GM18907 (cell line): ENCODE data around the gene MAP2K1.
"Not testable (repeated sequence)": the region's sequence is repeated elsewhere in the genome, so short reads cannot be mapped to it uniquely, and the experiment has no call there.

Source experiments
- ATAC-seq: cut with Tn5 transposase; IDR thresholded peaks from one replicate; pipeline ENCODE4 v1.9.1; 2021; ENCODE audit warnings: mild to moderate bottlenecking, moderate library complexity; ENCODE audit not compliant: unreplicated experiment

MAP2K1 gene

DNA sequence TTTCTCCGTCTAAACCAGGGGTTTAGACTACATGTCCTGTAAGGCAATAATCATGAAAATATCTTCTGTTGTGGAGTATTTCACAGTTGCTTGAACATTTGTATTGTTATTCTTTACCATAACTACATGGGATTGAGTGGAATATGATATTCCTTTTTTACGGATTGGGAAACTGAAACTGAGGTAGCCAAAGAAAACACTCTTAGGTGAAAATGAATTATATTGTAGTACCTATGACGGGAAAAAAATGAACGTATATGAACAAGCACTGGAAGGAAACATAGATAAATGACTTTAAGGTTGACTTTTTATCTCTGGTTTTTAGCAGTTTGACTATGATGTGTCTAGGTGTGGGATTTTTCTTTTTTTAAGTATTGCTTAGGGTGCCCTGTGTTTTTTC lies 35.6 kb downstream of the MAP2K1 start:
- no peak for ATAC-seq

- ATAC-seq = no peak
These were observed 36.4 kb downstream of the MAP2K1 start for GRCh38 chr15:66423149-66423548.

DNA sequence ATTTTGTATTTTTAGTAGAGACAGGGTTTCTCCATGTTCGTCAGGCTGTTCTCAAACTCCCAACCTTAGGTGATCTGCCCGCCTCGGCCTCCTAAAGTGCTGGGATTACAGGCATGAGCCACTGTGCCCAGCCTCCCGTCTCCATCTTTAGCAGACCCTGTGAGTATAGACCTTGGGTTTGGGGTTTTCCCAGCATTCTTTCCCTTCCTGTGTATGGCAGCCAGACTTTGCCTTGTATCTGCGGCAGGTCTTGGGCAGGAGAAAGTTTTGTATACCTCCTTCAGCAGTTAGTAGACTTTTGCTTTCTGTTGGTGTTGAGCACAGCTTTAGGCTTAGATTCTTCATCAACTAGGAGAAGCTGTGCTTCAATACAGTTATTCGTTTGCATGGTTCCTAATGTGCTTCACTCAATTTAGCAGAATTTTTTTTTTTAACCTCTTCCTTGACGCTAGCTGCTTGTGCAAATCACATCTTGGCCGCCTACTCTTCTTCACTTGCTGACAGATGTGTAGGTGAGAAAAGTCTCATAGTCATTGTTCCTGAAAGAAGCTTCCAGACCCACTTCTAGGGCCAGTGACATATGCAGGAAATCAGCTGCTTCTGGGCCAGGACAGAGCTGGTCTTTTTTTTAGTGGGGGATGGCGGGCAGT lies 38.4 kb downstream of the MAP2K1 start:
- ATAC-seq = no peak

- ATAC-seq = no peak
These were observed 39.1 kb downstream of the MAP2K1 start for GRCh38 chr15:66425837-66426236.

GRCh38 chr15:66429117-66429516 lies 42.4 kb downstream of the MAP2K1 start:
- ATAC-seq = no peak

DNA sequence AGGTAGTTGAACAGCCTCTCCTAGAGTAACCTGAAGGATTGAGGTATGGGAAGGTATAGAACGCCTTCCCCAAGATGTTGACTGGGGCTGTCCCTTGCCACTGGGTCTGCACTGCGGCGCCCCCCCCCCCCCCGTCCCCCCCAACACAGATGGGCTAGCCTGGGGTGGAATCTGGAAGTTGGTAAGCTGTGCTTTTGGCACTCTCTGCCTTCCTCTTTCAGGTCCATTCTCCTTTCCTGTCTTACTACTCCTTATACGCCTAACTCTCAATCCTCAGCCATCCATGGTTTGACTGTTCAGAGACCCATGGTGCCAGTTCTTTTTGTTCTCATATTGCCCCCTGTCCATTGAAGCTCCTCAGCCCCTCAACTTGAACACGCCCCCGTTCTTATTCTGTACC lies 42.8 kb downstream of the MAP2K1 start:
- ATAC-seq = no peak

DNA sequence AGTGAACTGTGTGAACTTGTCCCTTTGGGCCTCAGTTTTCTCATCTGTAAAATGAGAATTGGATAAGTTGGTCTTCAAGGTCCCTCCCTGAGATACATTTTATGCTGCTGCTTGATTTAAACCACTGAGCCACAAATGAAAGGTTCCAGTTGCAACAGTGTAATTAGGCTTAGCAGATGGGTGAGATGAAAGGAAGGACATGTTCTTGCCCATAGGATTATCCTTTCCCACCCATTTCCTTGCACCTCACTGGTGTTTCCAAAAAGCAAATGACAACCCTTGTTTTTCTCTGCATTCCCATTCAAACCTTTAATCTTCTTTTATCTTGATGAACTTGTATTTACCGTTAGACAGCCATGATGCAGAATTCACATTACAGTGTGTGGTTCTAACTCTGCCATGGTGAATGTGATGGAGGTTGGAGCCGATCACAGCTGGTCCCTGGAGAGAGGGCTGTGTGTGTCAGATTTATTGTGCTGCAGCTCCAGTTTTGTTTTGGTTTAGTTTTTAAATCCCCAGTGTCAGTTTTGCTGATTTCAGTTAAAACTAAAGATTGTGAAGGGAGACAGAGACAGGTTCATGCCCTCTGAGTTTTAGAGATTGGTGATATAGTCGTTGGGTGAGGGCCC lies 44.0 kb downstream of the MAP2K1 start:
- no peak for ATAC-seq

- no peak for ATAC-seq
These were observed 47.0 kb downstream of the MAP2K1 start for GRCh38 chr15:66433726-66434125.

DNA sequence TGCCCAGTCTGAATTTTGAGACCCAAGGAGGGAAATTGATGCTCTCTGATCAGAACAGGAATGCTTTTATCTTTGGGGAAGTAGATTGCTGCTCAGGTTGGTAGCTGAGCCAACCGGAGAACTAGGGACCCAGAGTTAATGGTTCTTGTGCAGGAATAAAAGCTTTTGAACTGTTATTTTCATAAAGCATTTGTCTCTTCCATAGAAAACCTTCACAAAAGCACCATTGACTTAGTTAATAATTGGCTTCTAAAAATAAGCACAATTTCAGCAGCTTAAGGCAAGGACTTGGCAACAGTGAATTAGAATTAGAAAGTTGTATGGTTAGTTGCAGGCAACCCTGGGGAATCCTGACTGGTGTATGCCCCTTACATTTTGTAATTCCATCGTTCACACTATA lies 53.8 kb downstream of the MAP2K1 start:
- no peak for ATAC-seq

GRCh38 chr15:66452420-66452819 lies 65.7 kb downstream of the MAP2K1 start:
- no peak for ATAC-seq

DNA sequence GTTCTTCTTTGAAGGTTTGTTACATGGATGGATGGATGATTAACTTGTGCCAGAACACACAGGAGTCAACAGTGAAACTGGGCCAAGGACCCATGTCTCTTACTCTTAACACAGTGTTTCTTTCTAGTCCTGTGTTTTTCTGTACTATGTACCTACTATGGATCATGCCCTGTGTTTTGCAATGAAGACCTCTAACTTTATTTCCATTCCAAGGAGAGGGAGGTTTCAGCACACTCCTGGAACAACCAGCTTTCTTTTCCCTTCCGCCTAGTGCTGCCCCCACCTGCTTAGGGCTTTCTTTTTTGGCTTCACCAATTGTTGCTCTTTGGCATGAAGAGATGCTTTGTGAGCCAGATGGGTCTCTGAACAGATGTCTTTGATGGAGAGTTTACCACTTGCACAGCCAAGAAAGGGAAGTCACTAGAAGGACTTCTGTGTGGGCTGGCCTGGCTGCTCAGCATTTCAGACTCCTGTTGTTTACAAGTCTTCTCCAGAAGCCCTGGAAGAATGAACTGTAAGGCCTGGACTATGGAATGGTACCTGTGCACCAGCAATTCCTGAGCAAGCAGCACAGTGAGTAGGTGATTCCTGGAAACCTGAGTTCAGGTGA lies 66.4 kb downstream of the MAP2K1 start:
- no peak for ATAC-seq

- ATAC-seq = no peak
These were observed 67.4 kb downstream of the MAP2K1 start for GRCh38 chr15:66454143-66454542.

DNA sequence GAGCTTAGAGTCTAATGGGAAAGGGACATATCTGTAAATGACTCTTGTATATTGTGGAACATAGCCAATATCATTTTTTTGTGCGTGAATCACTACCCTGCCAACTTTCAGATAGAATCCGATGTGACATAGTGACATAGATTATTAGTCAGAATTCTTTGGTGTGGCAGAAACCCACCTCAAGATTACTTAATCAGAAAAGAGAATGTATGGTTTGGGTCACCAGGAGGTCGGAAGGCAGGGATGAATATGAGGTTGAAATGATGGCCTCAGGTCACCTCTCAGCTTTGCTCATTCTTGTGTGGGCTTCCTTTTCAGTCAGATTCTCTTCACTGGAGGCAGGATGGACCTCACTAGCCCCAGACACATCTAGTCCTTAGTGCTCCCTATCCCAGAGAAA lies 69.5 kb downstream of the MAP2K1 start:
- ATAC-seq = no peak

GRCh38 chr15:66459818-66460615 lies 73.3 kb downstream of the MAP2K1 start:
- ATAC-seq = no peak

DNA sequence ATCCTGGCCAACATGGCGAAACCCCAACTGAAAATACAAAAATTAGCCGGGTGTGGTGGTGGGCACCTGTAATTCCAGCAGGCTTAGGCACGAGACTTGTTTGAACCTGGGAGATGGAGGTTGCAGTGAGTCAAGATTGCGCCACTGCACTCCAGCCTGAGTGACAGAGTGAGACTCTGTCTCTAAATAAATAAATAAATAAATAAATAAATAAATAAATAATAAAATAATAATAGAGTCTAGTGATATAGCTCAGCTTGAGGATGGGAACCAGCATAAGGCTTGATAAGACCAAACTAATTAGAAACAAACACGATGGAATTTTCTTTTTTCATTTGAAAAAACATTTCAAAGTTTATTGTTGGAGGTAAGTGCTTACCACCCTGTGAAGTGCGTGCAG lies 74.6 kb downstream of the MAP2K1 start:
- ATAC-seq = not testable (repeated sequence)

GRCh38 chr15:66461917-66462316 lies 75.2 kb downstream of the MAP2K1 start:
- no peak for ATAC-seq

DNA sequence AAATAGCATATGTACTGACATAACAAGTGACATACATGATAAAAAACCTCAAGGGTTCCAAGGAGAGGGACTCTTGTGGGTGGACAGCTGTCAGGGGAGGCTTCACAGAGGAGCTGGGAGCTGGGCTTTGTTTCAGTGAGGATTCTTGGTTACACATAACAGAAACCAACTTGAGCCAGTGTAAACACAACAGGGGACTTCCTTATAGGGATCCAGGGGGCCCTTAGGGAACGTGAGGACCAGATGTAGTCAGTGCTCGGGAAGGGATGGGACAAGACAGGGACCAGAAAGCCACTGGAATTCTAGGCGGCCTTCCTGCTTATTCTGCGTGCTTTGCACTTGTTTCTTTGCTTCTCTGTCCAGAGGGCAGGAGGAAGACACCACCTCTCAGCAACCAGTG lies 75.9 kb downstream of the MAP2K1 start:
- no peak for ATAC-seq

DNA sequence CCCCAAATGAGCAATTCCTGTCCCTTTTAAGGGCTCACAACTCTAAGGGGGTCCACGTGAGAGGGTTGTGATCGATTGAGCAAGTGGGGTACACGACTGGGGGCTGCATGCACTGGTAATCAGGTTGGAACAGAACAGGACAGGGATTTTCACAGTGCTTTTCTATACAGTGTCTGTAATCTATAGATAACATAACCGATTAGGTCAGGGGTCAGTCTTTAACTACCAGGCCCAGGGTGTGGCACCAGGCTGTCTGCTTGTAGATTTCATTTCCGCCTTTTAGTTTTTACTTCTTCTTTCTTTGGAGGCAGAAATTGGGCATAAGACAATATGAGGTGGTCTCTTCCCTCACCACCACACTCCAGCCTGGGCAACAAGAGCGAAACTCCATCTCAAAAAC lies 78.6 kb downstream of the MAP2K1 start:
- not testable (repeated sequence) for ATAC-seq

- not testable (repeated sequence) for ATAC-seq
These were observed 80.7 kb downstream of the MAP2K1 start for GRCh38 chr15:66467162-66468040.

- not testable (repeated sequence) for ATAC-seq
These were observed 84.1 kb downstream of the MAP2K1 start for GRCh38 chr15:66470825-66471224.
